Anterior cingulate cortex (tissue), 58 donors: ENCODE results near the gene IRF2BP2.
A peak's percentile ranks its signal among the peaks of the same experiment; 100 is the strongest.
"Not testable (repeated sequence)": the region's sequence is repeated elsewhere in the genome, so short reads cannot be mapped to it uniquely, and the experiment has no call there.

Experiments used
- DNase-seq, 58 donors: peaks; one replicate each; lab custom pipeline; 2025; lab: John Stamatoyannopoulos, UW

The IRF2BP2 gene

DNA sequence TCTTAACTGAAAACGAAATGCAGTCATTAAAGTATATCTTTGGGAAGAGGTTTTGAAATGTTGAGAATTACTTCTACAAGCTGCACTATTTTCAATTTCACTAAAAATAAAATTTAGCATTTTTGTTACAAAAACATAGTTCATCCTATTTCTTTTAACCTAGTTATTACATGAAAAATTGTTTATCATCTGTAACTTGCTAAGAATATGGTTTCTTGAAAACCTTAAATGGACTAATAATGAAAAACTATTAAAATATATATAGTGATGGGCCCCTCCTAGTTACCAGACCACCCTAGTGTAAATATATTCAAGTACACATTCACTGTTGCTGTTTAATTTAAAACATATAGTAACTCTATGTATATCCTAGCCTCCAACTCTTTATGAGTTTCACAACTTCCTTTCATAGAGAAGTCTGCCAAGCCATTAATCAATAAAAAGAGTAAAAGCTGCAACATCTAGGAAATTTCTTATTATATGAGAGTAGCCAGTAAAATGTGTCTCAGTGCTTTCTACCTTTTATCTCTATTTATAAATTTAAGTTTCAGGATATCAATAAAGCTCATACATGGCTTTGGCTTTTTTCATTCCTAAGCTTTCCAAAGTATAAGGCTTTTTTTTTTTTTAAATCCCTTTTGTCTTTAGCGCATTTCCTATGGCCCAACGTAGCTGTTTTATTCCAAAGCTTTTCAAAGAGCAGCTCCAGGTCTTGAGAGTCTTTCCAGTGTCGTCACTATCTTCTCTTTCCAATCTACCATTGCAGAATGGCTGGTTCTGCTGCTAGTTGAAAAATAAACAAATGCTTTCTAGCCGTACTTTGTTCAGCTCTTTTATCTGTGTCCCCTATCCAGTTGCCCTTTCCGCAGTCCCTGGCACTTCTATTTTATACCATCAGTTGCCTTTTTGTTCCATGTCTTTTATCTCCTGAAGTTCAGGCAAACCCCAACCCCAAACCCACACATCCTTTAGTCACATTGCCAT, 6.5 kb downstream of the IRF2BP2 start:
- DNase-seq = peak in 1 of 58 donors; percentile 22

DNA sequence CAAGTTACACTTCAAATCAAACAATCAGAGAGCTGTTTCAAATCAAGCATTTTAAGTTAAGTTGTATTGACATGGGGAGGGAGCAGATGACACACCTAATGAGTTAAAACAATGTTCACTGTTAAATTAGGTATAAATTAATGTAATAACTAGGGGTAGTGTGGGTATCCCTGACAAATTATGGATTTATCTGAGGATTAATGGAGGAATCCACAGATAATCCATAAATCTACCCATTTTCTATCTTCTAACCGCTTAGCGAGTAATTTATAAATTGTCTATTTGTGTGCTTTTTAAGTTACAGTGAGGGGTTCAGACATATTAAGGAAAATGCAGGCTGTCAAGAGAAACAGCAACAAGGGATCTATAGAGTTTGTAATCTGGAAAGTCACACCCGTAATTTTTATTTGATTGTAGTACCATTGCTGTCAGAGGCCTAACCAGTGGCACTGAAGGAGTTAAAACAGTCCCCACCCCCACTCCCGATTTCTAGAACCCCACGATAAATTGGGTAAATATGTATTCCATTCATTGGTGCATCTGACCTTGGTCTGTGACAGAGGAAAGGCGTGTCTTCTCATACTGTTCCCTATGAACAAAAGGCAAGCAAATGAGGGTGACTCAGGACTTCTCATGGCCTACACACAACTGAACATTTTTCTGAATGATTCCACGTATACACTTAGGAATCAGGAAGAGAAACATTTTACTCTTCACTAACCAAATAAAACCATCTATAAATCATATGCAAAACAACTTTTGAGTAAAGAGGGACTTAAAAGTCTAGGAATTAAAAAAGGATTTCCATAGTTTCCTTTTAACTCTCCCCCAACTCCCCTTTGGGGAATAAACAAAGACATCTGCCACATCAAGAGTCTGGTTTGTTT, 7.4 kb downstream of the IRF2BP2 start:
- DNase-seq = peak in 4 of 58 donors; percentile 13 to 20 (median 18)

DNA sequence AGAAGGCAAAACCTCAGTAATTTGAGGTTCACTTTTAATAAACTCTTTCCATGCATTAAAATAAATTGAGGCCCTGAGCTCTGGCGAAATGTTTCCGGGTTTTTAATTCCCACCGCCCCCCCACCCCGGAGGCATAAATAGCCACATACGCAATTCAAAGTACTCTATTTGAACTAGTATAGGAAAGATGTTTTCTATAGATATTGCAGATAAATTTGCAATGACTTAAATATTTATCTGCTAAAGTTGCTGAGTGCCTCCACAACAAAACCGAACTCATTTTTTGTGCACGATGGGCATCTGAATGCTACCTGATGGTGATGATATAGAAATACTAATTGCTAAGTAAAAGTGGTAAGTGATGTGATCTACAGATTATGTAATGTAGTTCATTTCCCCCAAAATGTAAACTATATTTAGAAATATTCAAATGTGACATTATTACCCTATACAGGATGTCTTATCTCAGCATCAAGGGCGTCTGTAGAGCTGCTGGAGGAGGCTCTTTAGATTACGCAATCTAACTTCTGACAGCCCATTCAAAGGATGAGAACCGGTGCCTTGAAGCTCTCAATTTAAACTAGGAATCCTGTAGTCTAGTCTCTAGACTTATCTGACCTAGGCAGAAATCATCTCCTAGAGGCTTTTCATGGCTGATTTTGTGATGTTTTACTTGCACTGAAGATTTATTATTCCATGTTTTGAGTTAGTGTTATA, 8.5 kb downstream of the IRF2BP2 start:
- DNase-seq = no peak

DNA sequence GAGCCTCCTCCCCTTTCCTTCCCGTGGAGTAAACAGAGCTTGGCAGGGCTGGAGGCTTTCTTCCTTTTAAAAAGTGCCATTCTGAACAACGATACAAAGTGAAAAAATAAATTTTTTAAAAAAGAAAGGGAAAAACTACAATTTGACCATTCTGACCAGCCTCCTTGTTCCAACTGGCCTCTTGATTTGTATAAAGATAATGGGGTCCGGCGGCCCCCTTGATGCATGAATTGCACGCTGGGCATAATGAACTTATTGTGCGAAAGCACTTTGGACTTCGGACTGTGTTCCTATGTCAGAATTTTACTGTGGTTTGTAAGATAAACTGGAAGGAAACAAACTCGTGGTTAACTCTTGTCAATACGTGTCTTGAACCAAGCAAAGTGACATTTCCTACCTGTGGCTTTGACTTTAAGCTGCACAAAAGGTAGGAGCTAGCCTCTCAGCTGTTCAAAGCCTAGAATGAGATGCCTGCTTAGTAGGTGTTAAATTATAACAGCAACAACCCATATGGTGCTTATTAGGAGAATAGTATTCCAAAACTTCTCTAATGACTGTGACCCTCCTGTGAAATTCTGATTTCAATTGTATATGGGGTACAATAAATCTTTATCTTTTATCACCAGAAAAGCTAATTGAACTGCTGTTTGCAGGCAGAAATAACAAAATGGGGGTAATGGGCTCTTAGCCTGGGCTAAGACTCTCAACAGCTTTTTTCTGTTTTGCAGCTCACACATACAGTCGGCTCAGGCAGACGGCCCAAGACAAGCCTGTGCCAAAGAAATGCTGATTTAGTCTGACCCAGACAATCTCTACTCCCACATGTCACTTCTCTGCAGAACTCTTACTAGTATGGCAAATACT, 9.3 kb downstream of the IRF2BP2 start:
- DNase-seq = peak in 13 of 58 donors; percentile 12 to 59 (median 23)

DNA sequence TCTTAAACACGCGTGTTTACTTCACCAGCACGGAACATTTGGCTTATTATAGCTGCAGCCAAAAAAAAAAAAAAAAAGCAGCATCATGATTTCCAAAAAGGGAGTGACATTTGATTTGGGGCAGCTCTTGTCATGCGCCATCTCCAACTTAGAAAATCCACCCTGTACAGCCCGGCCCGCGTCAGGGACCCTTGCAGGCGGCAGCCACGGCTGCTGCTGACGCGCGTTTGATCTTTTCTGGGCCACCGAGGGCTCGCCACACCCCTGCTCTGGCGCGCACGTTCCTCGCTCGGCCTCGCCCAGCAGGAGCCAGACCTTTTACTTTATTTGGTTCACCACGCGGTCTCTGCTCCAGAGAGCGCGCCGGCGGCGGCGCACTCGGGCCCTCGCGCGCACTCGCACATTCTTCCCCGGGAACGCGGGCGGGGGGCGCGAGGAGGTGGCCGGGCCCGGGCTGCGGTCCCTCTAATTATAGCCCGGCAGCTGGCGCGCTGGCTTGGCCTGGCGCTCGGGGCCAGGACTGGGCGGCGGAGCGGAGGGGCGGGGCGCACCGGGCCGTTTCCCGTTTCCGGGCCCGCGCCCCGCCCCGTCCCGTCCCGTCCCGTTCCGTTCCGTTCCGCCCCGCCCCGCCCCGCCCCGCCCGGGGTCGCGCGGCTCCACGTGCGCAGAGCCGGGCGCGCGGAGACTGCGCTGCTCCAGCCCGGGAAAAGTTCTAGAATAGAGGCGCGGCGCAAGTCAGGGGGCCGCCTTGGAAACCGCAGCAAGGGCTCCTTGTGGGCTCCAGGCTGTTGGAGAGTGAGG, 10.2 kb downstream of the IRF2BP2 start:
- DNase-seq = peak in 56 of 58 donors; percentile 29 to 97 (median 81)

DNA sequence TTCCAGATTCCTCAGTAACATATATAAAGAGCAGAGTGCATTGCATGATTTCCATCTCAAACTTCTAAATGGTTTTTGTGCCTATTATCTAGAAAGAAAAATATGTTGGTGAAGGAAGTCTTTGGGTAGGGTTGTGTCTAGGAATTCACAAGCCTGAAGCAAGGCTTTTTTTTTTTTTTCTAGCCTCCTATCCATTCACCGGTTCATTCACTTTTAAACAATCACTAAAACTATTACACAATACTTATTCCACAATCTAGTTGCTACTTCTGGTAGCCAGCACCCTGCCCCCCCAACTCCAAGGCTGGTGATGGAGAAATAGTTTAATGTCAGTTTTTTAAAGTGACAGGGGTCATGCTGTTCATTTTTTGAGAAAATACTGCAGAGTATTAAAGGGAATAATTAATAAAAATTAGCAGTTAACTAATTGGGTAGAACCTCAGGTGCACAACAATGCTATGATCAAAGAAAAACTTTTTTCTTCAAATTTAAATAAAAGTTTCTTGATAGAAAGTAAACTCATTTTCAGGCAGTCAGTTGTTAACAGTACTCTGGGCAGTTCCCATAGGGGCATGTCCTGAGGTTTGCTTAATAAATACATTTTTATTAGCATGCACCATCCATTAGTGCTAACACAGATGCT, 10.9 kb downstream of the IRF2BP2 start:
- DNase-seq = no peak

DNA sequence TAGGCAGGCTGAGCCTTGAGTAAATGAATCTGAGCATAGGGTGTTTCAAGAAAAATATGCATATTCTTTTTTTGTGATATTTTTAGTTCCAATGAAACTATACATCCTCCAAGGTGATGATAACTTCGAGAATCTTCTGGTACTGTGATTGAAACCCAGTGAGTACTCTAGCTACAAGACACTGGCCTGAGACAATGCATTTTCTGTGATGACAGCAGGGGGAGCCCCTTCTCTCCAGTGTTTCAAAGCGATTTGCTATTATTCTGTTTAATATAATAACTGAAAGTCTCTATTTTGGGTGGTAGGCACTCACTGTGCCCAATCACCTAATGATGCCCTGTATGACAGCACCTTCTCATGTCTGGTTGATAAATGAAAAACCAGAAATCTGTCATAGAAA, 12.1 kb downstream of the IRF2BP2 start:
- peak in 4 of 58 donors; percentile 10 to 33 (median 14) for DNase-seq

DNA sequence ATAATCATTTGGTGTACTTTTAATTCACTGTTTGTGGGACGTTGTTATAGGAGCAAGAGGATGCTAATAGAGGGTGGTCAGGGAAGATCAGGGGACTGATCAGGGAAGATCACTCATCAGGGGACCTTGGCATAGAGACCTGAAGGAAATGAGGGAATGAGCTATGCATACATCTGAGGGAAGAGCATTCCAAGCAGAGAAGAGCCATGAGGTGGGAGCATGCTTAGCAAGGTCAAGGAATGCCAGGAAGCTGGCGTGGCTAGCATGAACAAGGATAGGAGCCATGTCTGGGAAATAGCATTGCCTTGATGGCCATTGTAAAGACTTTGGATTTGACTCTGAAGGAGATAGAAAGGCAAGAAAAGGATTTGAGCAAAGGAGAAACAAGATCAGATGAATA, 14.1 kb downstream of the IRF2BP2 start:
- DNase-seq = no peak

DNA sequence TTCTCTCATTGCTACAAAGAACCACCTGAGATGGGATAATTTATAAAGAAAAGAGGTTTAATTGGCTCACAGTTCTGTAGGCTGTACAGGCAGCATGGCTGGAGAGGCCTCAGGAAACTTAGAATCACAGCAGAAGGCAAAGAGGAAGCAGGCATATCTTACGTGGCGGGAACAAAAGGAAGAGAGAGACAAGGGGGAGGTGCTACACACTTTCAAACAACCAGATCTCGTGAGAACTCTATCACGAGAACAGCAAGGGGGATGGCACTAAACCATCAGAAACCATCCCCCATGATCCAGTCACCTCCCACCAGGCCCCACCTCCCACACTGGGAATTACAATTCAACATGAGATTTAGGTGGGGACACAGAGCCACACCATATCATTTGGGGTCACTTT, 15.4 kb downstream of the IRF2BP2 start:
- DNase-seq = not testable (repeated sequence)

DNA sequence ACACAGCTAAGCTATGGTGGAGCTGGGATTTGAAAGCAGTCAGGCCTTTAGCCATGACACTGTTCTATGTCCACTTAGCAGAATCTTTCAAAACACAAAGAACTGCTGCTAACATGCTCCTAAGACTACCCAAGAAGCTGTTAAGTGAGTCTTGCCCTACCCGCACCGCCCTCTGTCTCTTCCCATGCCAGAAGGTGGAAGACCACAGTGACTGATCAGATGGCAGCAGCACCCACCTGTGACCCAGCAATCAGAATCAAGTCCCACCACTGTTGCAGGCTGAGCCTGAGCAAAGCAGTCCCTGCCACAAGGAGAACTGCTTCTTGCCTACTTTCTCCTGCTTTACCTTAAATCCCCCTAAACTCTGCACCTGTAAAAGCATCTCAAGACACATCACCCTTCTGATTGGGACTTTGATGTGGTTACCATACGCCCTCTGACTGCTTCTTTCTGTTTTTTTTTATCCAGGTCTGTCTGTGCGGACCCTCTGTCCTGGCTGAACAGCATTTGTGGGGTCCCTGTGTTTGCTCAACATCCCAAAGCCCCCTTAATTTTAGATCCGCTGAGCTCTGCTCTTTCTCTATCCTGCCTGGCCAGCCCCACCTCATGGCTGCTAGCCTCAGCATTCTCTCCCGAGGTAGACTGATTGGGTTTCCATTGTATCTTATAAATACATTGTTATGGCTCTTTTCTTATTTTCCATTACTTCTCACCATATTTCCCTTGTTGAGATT, 16.0 kb downstream of the IRF2BP2 start:
- DNase-seq = no peak

DNA sequence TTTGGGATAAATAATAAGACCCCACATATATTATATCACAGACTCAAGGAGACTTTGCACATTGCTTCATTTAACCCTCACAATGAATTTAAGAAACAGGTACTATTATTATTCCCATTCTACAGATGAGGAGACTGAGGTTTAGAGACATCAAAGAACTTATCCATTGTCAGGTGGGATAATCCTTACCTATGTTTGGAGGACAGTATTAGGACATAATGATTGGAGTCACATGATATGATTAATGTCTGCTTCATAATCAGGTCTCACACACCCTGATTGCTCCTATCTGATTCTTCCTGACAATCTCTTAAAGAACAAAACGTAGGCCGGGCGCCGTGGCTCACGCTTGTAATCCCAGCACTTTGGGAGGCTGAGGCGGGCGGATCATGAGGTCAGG, 16.9 kb downstream of the IRF2BP2 start:
- DNase-seq = no peak

DNA sequence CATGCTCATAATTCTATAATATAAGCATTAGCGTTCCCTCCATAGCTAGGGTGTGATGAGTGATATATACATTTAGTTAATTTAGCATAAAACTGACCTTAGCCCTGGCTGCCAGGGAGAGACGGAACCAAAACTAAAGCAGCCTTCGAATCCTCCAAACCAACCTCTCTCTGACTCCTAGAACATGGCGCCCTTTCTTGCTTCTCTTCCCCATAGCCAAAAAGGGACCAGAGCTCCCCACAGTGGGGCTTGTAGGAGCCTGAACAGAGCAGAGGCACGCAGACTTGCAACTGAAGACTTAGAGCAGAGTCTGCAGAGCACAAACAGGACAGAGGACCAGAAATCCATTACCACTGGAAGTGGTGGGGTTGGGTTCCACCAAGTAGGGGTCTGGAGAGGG, 17.7 kb downstream of the IRF2BP2 start:
- DNase-seq = no peak

DNA sequence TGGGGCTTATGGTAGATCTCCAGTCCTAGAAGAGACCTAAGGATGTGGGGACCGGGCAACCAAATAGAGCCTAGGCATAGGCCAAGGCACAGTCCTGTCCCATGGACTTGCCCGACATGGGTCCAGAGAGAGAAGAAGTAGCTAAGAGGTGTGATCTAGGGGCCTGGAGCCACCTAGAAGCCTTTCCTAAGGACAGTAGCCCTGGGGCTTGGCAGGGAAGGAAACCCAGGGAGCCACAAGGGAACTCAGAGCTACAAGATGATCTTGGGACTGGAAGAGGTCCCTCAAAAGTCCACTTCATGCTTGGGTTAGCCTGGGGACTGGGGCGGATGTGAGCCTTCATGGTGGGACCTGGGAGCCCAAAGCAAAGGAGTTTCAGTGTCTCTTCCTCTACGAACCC, 18.8 kb downstream of the IRF2BP2 start:
- no peak for DNase-seq

DNA sequence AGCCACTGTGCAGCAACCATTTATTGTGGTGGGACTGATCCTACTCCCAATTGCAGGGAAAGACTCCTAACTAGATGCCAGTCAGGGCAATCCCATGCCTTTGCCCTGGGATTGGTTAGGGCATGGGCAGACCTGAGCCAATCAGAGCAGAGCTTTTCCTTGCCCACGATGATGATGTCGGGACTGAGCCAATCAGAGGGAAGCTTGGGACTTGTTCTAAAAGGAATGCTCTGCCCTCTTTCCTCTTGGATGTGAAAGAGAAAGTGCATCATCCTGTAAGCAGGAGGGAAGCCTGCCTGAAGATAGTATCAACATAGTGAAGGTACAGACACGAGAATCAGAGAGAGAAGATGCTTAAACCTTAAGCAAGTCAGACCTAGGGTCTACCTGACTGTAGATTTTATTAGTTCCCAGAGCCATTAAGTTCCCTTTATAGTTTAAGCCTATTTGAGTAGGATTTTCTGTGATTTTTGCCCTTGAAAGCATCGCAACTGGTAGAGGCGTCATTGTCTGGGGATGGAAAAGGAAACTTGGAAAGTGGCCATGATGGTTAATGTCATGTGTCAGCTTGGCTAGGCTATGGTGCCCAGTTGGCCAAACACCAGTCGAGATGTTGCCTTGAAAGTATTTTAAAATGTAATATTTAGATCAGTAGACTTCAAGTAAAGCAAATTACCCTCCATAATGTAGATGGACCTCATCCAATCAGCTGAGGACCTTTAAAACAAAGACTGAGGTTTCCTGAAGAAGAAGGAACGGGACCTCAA, 19.9 kb downstream of the IRF2BP2 start:
- DNase-seq = peak in 1 of 58 donors; percentile 17

DNA sequence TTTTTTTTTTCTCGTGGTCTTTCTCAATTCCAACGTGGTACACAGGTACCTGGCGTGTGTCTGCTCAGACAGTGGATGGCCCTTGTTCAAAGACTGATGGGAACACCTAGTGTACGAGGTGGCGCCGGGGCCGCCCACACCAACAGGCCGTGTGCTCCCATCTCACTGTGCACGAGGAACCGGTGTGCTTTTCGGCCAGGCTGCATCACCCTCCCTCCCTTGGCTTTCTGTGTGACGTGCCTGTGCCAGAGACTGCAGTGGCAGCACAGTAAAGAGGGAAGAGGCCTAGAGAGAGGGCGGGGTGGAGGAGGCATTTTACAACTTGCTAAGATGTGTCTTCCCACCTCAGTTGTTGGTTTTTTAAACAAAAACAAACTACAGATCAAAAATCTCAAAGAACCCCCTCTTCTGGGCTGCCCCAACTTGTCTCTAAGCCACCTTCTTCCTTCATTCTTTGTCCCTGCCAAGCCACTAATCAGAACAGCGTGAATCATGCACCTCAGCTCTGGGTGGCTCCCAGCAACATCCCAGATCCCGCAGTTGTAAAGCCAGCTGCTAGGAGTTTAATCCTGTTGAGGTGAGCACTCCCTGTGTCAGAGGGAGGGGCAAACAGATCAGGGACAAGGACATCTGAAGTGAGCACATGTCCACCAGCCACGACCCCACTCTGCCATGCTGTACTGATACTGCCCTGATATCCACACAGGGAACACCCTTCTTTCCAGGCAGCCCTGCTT, 20.7 kb downstream of the IRF2BP2 start:
- no peak for DNase-seq

DNA sequence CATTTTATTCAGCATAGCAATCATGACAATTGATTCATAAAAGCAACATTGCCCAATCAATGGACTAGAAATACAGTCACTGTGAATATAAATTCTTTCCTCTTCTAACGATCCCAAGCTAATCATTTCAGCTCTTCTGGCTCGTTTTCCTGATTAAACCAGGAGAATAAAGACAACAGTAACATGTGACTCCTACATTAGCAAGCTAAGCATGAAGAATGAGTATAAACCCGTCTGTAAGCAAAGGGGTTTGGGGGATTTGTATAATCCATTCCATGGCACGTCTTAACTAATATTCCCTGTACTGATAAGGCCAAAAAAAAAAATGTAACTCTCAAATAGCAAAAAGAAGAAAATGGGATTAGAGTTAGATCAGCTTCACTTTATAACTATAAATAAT, 21.6 kb downstream of the IRF2BP2 start:
- no peak for DNase-seq
